ENCODE measurements around the gene PIEZO2.

- TF ChIP-seq CTCF (IDR thresholded peaks at IDR 0.05) = no peak
- TF ChIP-seq POLR2A (IDR thresholded peaks at IDR 0.05) = no peak
Observed at GRCh38 chr18:10901329-10901728, 248.0 kb downstream of the PIEZO2 start.

Data from heart left ventricle (tissue), 13 donors.